HepG2 (cell line): ENCODE results near the gene MYO15A. TPM values are rescaled to one million over a fixed set of nuclear protein-coding genes. Genes with fewer than 3 reads are reported as not detected.

ENCODE experiments used
- ATAC-seq: fragments of 200-7000 bp; cut with Tn5 transposase; 3 replicates; pipeline ENCODE4 v1.9.1; 2020; ENCODE audit warnings: mild to moderate bottlenecking, moderate library complexity
- BruUV-seq: library from RNA; stranded (reverse); fragments of 400-500 nt; replicated peaks from 2 replicates; lab custom pipeline; 2021; lab: Mats Ljungman, UMichigan
- CTCF ChIA-PET: fragments of 300-600 bp; formaldehyde crosslinking; extraction: SDS; loops from one replicate; lab custom pipeline; 2021; ENCODE audit warnings: low total read pairs, inconsistent platforms, low intra/inter-chr PET ratio; lab: Yijun Ruan, JAX
- POLR2A ChIA-PET: fragments of 350-600 bp; sonication (Branson Sonifier 250); formaldehyde crosslinking; loops from one replicate; lab custom pipeline; 2020; ENCODE audit warnings: antibody characterized with exemption, inconsistent platforms; lab: Yijun Ruan, JAX
- DNase-seq: peaks from one replicate; pipeline ENCODE4 v3.0.0-alpha.2; 2015; ENCODE audit warnings: low spot score
- FAIRE-seq: peaks from 3 replicates; lab custom pipeline; 2011; peaks lifted over from hg19 to GRCh38; lab: Jason Lieb, UNC
- H2AFZ ChIP-seq: one replicate; pipeline ENCODE4 v1.6.1; 2011; ENCODE audit warnings: low read length, inconsistent platforms
- H3K27ac ChIP-seq: fragments of 300-600 bp; 3 replicates; pipeline ENCODE4 v1.8.0; 2011; ENCODE audit warnings: mixed run types, mild to moderate bottlenecking, mixed read lengths, low read length, inconsistent platforms; ENCODE audit not compliant: insufficient read depth; ENCODE audit errors: extremely low read length
- H3K27me3 ChIP-seq, 2 experiments: fragments of 200-600 bp in 1 of 2; 2 replicates in 1 of 2; 3 replicates in 1 of 2; pipeline versions ENCODE4 v1.6.0 to v1.8.0; 2011; ENCODE audit warnings: low read length in 2 of 2, mild to moderate bottlenecking in 2 of 2, moderate library complexity in 2 of 2, inconsistent platforms in 1 of 2; ENCODE audit not compliant: insufficient read depth in 2 of 2, control insufficient read depth in 1 of 2
- H3K36me3 ChIP-seq, 2 experiments: fragments of 200-600 bp in 1 of 2; replicated peaks in 1 of 2; 2 replicates in 1 of 2; 3 replicates in 1 of 2; pipeline versions ENCODE4 v1.5.1 to v1.8.0; 2011; ENCODE audit warnings: low read length in 2 of 2, inconsistent platforms in 1 of 2; ENCODE audit not compliant: insufficient read depth in 2 of 2, control insufficient read depth in 1 of 2
- H3K4me1 ChIP-seq: 2 replicates; pipeline ENCODE4 v1.5.1; 2012; ENCODE audit warnings: low read length, inconsistent platforms; ENCODE audit not compliant: insufficient read depth
- H3K4me2 ChIP-seq: 2 replicates; pipeline ENCODE4 v1.6.0; 2011; ENCODE audit warnings: low read depth, low read length, inconsistent platforms
- H3K4me3 ChIP-seq, 3 experiments: fragments of 200-600 bp in 1 of 3; sonication (generic), shearing (Covaris generic) in 1 of 3; replicated peaks in 1 of 3; 2 replicates each; pipeline ENCODE4 v1.5.1; 2011 to 2016; ENCODE audit warnings: low read length in 3 of 3, inconsistent platforms in 2 of 3, low read depth in 2 of 3, mild to moderate bottlenecking in 2 of 3, control low read depth in 1 of 3, mixed read lengths in 1 of 3; ENCODE audit not compliant: insufficient read depth in 1 of 3
- H3K79me2 ChIP-seq: one replicate; pipeline ENCODE4 v1.6.1; 2011; ENCODE audit warnings: low read length, inconsistent platforms; ENCODE audit not compliant: insufficient read depth
- H3K9ac ChIP-seq: 2 replicates; pipeline ENCODE4 v1.6.0; 2011; ENCODE audit warnings: mild to moderate bottlenecking, low read depth, low read length, inconsistent platforms; ENCODE audit not compliant: insufficient read depth
- H3K9me3 ChIP-seq: 2 replicates; pipeline ENCODE4 v1.5.1; 2012; ENCODE audit warnings: mild to moderate bottlenecking, low read length
- H4K20me1 ChIP-seq: 2 replicates; pipeline ENCODE4 v1.6.0; 2011; ENCODE audit warnings: inconsistent platforms, mild to moderate bottlenecking, low read length, moderate library complexity; ENCODE audit not compliant: insufficient read depth
- BCL3 ChIP-seq: sonication (generic); formaldehyde crosslinking; IDR thresholded peaks from 2 replicates; pipeline ENCODE4 v1.5.1; 2020; ENCODE audit warnings: mild to moderate bottlenecking, missing genetic modification reagents, moderate library complexity
- DBP ChIP-seq: sonication (generic); formaldehyde crosslinking; IDR thresholded peaks from 2 replicates; pipeline ENCODE4 v1.4.0; 2020; ENCODE audit warnings: missing genetic modification reagents; ENCODE audit errors: not compliant biosample characterization
- ETV5 ChIP-seq: IDR thresholded peaks from 2 replicates; pipeline ENCODE4 v1.6.1; 2018; ENCODE audit warnings: missing biosample characterization, missing genetic modification reagents, inconsistent platforms, borderline replicate concordance
- FOXC1 ChIP-seq: sonication (generic); formaldehyde crosslinking; IDR thresholded peaks from 2 replicates; pipeline ENCODE4 v1.8.0; 2022; ENCODE audit warnings: mild to moderate bottlenecking, missing genetic modification reagents, borderline replicate concordance
- MTA1 ChIP-seq: sonication (generic); formaldehyde crosslinking; IDR thresholded peaks from 2 replicates; pipeline ENCODE4 v1.4.0; 2020; ENCODE audit warnings: missing genetic modification reagents, mild to moderate bottlenecking, borderline replicate concordance
- SALL1 ChIP-seq: sonication (generic); formaldehyde crosslinking; IDR thresholded peaks from 2 replicates; pipeline ENCODE4 v1.8.0; 2022; ENCODE audit warnings: mild to moderate bottlenecking, missing genetic modification reagents
- THAP9 ChIP-seq: sonication (generic); formaldehyde crosslinking; IDR thresholded peaks from 2 replicates; pipeline ENCODE4; 2020; ENCODE audit warnings: missing genetic modification reagents, mild to moderate bottlenecking, borderline replicate concordance
- ZBTB38 ChIP-seq: sonication (generic); formaldehyde crosslinking; IDR thresholded peaks from 2 replicates; pipeline ENCODE4 v1.5.1; 2020; ENCODE audit warnings: mild to moderate bottlenecking, missing genetic modification reagents
- ZMYM3 ChIP-seq: sonication (generic); formaldehyde crosslinking; IDR thresholded peaks from 2 replicates; pipeline ENCODE4 v1.5.1; 2020; ENCODE audit warnings: mild to moderate bottlenecking, missing genetic modification reagents
- ZMYM4 ChIP-seq: sonication (generic); formaldehyde crosslinking; IDR thresholded peaks from 2 replicates; pipeline ENCODE4 v1.8.1; 2023; ENCODE audit warnings: mild to moderate bottlenecking, missing genetic modification reagents
- ZNF335 ChIP-seq: sonication (generic); formaldehyde crosslinking; IDR thresholded peaks from 2 replicates; pipeline ENCODE4 v1.4.0; 2020; ENCODE audit warnings: missing genetic modification reagents
- ZNF414 ChIP-seq: sonication (generic); formaldehyde crosslinking; IDR thresholded peaks from 2 replicates; pipeline ENCODE4 v1.5.0; 2020; ENCODE audit warnings: missing genetic modification reagents
- ZNF496 ChIP-seq: sonication (generic); formaldehyde crosslinking; IDR thresholded peaks from 2 replicates; pipeline ENCODE4 v1.8.1; 2023; ENCODE audit warnings: mild to moderate bottlenecking, moderate library complexity, missing genetic modification reagents; ENCODE audit not compliant: insufficient replicate concordance
- WGBS: methylation state at CpG from one replicate; pipeline ENCODE4 v1.1.6; 2017; ENCODE audit warnings: low lambda C conversion rate; 5-methylcytosine and 5-hydroxymethylcytosine counted together
- in situ Hi-C: cut with HindIII; loops from 2 replicates; pipeline ENCODE4 v1.10.0; 2017; ENCODE audit warnings: low pct_unique_long_range_greater_than_20kb; ENCODE audit not compliant: extremely low pct_ligation_motif_present
- intact Hi-C: fragments of 100-400 bp; cut with micrococcal nuclease; formaldehyde crosslinking; loops from one replicate; pipeline ENCODE4 v1.10.0; 2022; ENCODE audit not compliant: unreplicated experiment
- polyA plus RNA-seq, 8 experiments: library from polyadenylated mRNA; depleted of rRNA in 3 of 8; stranded (reverse) in 7 of 8; unstranded in 1 of 8; fragments of >200 nt; fragmentation: Illumina TruSeq in 4 of 8; extraction: Trizol in 4 of 8; gene quantifications; 2 replicates each; pipeline versions ENCODE4 v1.2.1 to v1.2.3, GENCODE V29; 2011 to 2016; ENCODE audit warnings: low read depth in 4 of 8, missing spikeins in 1 of 8, mixed read lengths in 1 of 8; ENCODE audit not compliant: insufficient read depth in 1 of 8
- total RNA-seq, 5 experiments: library from RNA; depleted of rRNA; stranded (reverse); fragments of >200 nt; fragmentation: Illumina TruSeq; extraction: Trizol; gene quantifications; 2 replicates each; pipeline ENCODE4 v1.2.3, GENCODE V29; 2016; ENCODE audit warnings: low read depth in 1 of 5

MYO15A gene
- total and polyA plus RNA-seq, 2 of the 13 experiments (the other 11 are each of a cell fraction or from before 2014, with no cell fraction given) = 0.07 to 0.20 TPM

- ChIA-PET CTCF (no interaction called here), POLR2A (interaction anchor here (0.6 to 3.2 kb wide), 9 partner anchors 8 to 139 kb away, joined by 3 to 29 read pairs (median 5); partner anchors contain the start of genes ALKBH5, MIEF2, SHMT1 and SMCR8)
- FAIRE-seq (no peak), ATAC-seq (peak; percentile 23), DNase-seq (no peak)
- peaks cover 0 to 3% of the 10 kb centered on the region in 2 experiments; a peak in 1 of 5 replicates for H3K27me3 ChIP-seq
- 63% methylated on average over 2 of the region's 4 CpGs for WGBS
- peaks cover 14% of the 10 kb centered on the region for H3K79me2 ChIP-seq
- intact Hi-C loops (no loop called here), in situ Hi-C loops (loop anchor here (5.0 kb wide), 1 partner anchor 33 kb away; the partner anchor contains the start of gene FLII)
- H2AFZ ChIP-seq = peak overlapping the region; percentile 48
- H3K4me1 ChIP-seq = peaks cover 47% of the 10 kb centered on the region
- peak overlapping the region; percentile 60 for H3K27ac ChIP-seq
- H3K36me3 ChIP-seq = no peaks in the 10 kb centered on the region
- H3K9me3 ChIP-seq = no peaks in the 10 kb centered on the region
- BruUV-seq = TSS peak; percentile 91
- peak overlapping the region; percentile 70 to 93 (median 86) for H3K4me3 ChIP-seq
- H3K4me2 ChIP-seq = peak overlapping the region; percentile 100
- H3K9ac ChIP-seq = peak overlapping the region; percentile 59
- TF ChIP-seq ZBTB38 (0 out of 2 replicates have a peak, but pooled peaks have one; percentile 35), ZNF496 (CRISPR knock-in tag) (no peak), MTA1 (CRISPR knock-in tag) (peak; percentile 4; the same call in 1 of the 2 replicates), ETV5 (0 out of 2 replicates have a peak, but pooled peaks have one; percentile 37), ZMYM4 (CRISPR knock-in tag) (0 out of 2 replicates have a peak, but pooled peaks have one; percentile 15), THAP9 (CRISPR knock-in tag) (no peak), DBP (CRISPR knock-in tag) (no peak), ZMYM3 (CRISPR knock-in tag) (0 out of 2 replicates have a peak, but pooled peaks have one; percentile 25), ZNF335 (CRISPR knock-in tag) (0 out of 2 replicates have a peak, but pooled peaks have one; percentile 55), SALL1 (CRISPR knock-in tag) (peak; percentile 17; the same call in 1 of the 2 replicates), BCL3 (CRISPR knock-in tag) (0 out of 2 replicates have a peak, but pooled peaks have one; percentile 7), FOXC1 (CRISPR knock-in tag) (0 out of 2 replicates have a peak, but pooled peaks have one; percentile 26), ZNF414 (CRISPR knock-in tag) (0 out of 2 replicates have a peak, but pooled peaks have one; percentile 37)
- peaks cover 4% of the 10 kb centered on the region; the same call in 1 of the 2 replicates for H4K20me1 ChIP-seq
Measured at GRCh38 chr17:18224053-18224386, 115.5 kb downstream of the MYO15A start.
